Measurements from ENCODE around the gene DIS3L. TPM values are rescaled to one million over a fixed set of nuclear protein-coding genes. Genes with fewer than 3 reads are reported as not detected.

DIS3L gene
- polyA plus RNA-seq, 2 of the 4 experiments (the other 2 are of a cell fraction), result 43.6 to 64.3 TPM

DNA sequence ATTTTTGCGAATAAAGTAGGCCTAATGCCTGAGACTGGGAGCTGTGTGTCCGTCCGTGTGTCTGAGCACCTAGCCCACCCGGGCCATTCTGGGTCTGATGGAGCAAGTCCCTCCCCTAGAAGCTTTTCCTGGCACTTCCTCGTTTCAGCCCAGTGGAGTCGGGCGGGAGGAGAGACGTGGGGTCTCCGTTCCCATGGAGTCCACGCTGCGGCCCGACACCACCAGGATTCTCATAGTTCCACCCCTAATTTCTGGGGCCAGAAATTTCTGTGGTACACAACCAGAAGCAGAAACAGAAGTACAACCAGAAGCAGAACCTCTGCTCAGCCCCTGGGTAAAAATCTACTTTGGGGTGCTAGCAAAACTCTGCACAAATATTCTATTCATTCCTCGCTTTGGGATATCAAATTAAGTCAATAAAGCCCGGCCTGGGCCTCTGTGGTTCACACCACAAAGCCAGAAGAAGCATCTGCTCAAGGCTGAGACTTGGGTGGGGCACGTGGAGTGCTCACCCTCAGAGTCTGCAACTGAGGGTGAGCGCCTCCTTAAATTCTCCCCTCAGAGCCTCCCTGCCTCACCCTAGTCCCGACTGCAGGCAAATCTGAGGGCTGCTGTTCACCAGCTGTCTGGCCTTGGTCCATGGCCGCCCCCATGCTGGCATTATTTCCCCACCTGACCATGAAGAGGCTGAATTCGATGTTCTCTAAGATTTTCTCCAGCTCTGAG is 38.3 kb upstream of the DIS3L start:
- ATAC-seq (no peak), DNase-seq (ENCODE audit: low read depth in 1 of 2, low spot score in 1 of 2) (no peak), FAIRE-seq (no peak)
- no peak for TF ChIP-seq MYC (IDR thresholded peaks at IDR 0.05; ENCODE audit: borderline replicate concordance, low read length)
- TF ChIP-seq NR3C1 (IDR thresholded peaks at IDR 0.05), result no peak
- TF ChIP-seq, protein P1, sequence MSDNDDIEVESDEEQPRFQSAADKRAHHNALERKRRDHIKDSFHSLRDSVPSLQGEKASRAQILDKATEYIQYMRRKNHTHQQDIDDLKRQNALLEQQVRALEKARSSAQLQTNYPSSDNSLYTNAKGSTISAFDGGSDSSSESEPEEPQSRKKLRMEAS (IDR thresholded peaks at IDR 0.05), result no peak
- TF ChIP-seq ESRRA (IDR thresholded peaks at IDR 0.05; ENCODE audit: borderline replicate concordance, low read length), result no peak
- no peak for TF ChIP-seq MAFK (IDR thresholded peaks at IDR 0.05; ENCODE audit: partially characterized antibody)
- TF ChIP-seq RCOR1 (IDR thresholded peaks at IDR 0.05; ENCODE audit: low read depth, low read length), result no peak
- no peak for TF ChIP-seq HOXB13 (CRISPR knock-in tag; IDR thresholded peaks at IDR 0.05; ENCODE audit: low read depth)
- no peak for TF ChIP-seq ZSCAN20 (CRISPR knock-in tag; IDR thresholded peaks at IDR 0.05)
- TF ChIP-seq HOXB5 (CRISPR knock-in tag; IDR thresholded peaks at IDR 0.05), result no peak
- no peak for TF ChIP-seq CBX8 (IDR thresholded peaks at IDR 0.05)
- no peak for TF ChIP-seq FOSB (CRISPR knock-in tag; IDR thresholded peaks at IDR 0.05)
- TF ChIP-seq RARB (CRISPR knock-in tag; IDR thresholded peaks at IDR 0.05), result no peak
- TF ChIP-seq ZC3H11A (IDR thresholded peaks at IDR 0.05), result no peak
- TF ChIP-seq, protein P2, sequence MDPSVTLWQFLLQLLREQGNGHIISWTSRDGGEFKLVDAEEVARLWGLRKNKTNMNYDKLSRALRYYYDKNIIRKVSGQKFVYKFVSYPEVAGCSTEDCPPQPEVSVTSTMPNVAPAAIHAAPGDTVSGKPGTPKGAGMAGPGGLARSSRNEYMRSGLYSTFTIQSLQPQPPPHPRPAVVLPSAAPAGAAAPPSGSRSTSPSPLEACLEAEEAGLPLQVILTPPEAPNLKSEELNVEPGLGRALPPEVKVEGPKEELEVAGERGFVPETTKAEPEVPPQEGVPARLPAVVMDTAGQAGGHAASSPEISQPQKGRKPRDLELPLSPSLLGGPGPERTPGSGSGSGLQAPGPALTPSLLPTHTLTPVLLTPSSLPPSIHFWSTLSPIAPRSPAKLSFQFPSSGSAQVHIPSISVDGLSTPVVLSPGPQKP (IDR thresholded peaks at IDR 0.05; ENCODE audit: low read depth, low read length), result no peak
- TF ChIP-seq, protein P3, sequence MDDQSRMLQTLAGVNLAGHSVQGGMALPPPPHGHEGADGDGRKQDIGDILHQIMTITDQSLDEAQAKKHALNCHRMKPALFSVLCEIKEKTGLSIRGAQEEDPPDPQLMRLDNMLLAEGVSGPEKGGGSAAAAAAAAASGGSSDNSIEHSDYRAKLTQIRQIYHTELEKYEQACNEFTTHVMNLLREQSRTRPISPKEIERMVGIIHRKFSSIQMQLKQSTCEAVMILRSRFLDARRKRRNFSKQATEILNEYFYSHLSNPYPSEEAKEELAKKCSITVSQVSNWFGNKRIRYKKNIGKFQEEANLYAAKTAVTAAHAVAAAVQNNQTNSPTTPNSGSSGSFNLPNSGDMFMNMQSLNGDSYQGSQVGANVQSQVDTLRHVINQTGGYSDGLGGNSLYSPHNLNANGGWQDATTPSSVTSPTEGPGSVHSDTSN (IDR thresholded peaks at IDR 0.05), result no peak
- TF ChIP-seq CHD4 (IDR thresholded peaks at IDR 0.05; ENCODE audit: borderline replicate concordance), result no peak
- no peak for TF ChIP-seq GATA3 (IDR thresholded peaks at IDR 0.05; ENCODE audit: borderline replicate concordance)
- TF ChIP-seq RAD21 (conservative IDR thresholded peaks at IDR 0.05 in 1 of 2, IDR thresholded peaks at IDR 0.05 in 1 of 2), result no peak
- no peak for TF ChIP-seq SMC3 (IDR thresholded peaks at IDR 0.05)
- no peak for TF ChIP-seq KDM1A (IDR thresholded peaks at IDR 0.05; ENCODE audit: low read depth)
- Histone ChIP-seq H3K9me3 (no peaks in the 10 kb centered on the region), H3K4me2 (no peak overlapping the region), H3K4me3 (no peak overlapping the region), H3K27ac (no peak overlapping the region), H3K4me1 (no peaks in the 10 kb centered on the region)
- ChIA-PET CTCF (interaction anchor here (0.6 to 4.8 kb wide), 2 partner anchors 33 to 37 kb away, joined by 3 to 29 read pairs; no protein-coding TSS in a partner anchor), POLR2A (interaction anchor here (0.6 kb wide), 1 partner anchor 205 kb away, joined by 4 read pairs; no protein-coding TSS in a partner anchor)
- WGBS (ENCODE audit: missing lambda C conversion rate), result 78% methylated on average over 19 of the region's 19 CpGs

DNA sequence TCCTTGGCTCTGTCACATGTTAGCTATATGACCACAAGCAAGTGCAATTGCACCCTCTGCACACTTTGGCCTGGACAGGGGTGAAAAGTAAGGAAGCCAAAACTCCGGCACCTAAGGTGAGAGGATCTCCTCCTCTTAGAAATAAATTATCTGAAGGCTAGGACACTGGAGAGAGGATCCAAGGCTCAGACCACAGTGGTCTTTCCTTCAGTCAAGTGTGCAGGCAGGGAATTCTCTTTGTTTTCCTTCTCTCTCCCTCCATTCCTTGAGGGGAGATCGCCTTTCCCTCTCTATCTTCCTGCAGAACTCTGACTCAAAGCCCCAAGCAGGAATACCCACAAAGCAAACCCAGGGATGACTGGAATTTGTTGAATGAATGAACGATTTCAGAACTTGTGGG is 36.7 kb upstream of the DIS3L start:
- 43% methylated on average over 3 of the region's 3 CpGs for WGBS (ENCODE audit: missing lambda C conversion rate)
- H3K9me3 ChIP-seq, result no peaks in the 10 kb centered on the region
- ChIA-PET CTCF (interaction anchor here (1.3 to 4.8 kb wide), 3 partner anchors 12 to 619 kb away, joined by 3 to 29 read pairs (median 3); no protein-coding TSS in a partner anchor), POLR2A (interaction anchor here (0.7 kb wide), 1 partner anchor 15 kb away, joined by 4 read pairs; no protein-coding TSS in a partner anchor)
- no peak overlapping the region for H3K4me3 ChIP-seq
- no peak for DNase-seq (ENCODE audit: low read depth in 1 of 2, low spot score in 1 of 2)
- FAIRE-seq, result no peak
- H3K27ac ChIP-seq, result no peak overlapping the region
- ATAC-seq, result no peak
- no peaks in the 10 kb centered on the region for H3K4me1 ChIP-seq
- no peak overlapping the region for H3K4me2 ChIP-seq
- TF ChIP-seq, protein P4, sequence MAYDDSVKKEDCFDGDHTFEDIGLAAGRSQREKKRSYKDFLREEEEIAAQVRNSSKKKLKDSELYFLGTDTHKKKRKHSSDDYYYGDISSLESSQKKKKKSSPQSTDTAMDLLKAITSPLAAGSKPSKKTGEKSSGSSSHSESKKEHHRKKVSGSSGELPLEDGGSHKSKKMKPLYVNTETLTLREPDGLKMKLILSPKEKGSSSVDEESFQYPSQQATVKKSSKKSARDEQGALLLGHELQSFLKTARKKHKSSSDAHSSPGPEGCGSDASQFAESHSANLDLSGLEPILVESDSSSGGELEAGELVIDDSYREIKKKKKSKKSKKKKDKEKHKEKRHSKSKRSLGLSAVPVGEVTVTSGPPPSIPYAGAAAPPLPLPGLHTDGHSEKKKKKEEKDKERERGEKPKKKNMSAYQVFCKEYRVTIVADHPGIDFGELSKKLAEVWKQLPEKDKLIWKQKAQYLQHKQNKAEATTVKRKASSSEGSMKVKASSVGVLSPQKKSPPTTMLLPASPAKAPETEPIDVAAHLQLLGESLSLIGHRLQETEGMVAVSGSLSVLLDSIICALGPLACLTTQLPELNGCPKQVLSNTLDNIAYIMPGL (CRISPR knock-in tag; IDR thresholded peaks at IDR 0.05; ENCODE audit: borderline replicate concordance), result no peak
- no peak for TF ChIP-seq PHF8 (IDR thresholded peaks at IDR 0.05; ENCODE audit: borderline replicate concordance, low read depth)
- no peak for TF ChIP-seq CBX8 (IDR thresholded peaks at IDR 0.05)
- no peak for TF ChIP-seq CHD4 (IDR thresholded peaks at IDR 0.05; ENCODE audit: borderline replicate concordance)
- TF ChIP-seq, protein P1 (IDR thresholded peaks at IDR 0.05), result no peak
- no peak for TF ChIP-seq NPAS2 (CRISPR knock-in tag; IDR thresholded peaks at IDR 0.05; ENCODE audit: borderline replicate concordance)

Measured in A549 (cell line).